AG09309 (cell line): ENCODE results near the gene OR3A2.
"Not testable (repeated sequence)": the region's sequence is repeated elsewhere in the genome, so short reads cannot be mapped to it uniquely, and the experiment has no call there.

Source experiments
- DNase-seq: peaks from one replicate; pipeline ENCODE4 v3.0.0-alpha.2; 2010; ENCODE audit warnings: low read depth
- H3K4me3 ChIP-seq: 2 replicates; pipeline ENCODE4 v1.5.1; 2011; ENCODE audit warnings: mild to moderate bottlenecking, low read depth, low read length, moderate library complexity; ENCODE audit not compliant: control insufficient read depth
- CTCF ChIP-seq: IDR thresholded peaks from 2 replicates; pipeline ENCODE4 v1.5.1; 2011; ENCODE audit warnings: mild to moderate bottlenecking, low read depth, low read length, inconsistent platforms; ENCODE audit not compliant: insufficient read depth, control insufficient read depth; ENCODE audit errors: missing control alignments

OR3A2 gene

GRCh38 chr17:3282901-3283300 is 103.2 kb downstream of the OR3A2 start:
- TF ChIP-seq CTCF = no peak
- no peak overlapping the region for H3K4me3 ChIP-seq
- no peak for DNase-seq

GRCh38 chr17:3276126-3276525 is 110.0 kb downstream of the OR3A2 start:
- H3K4me3 ChIP-seq = no peak overlapping the region
- DNase-seq = no peak
- TF ChIP-seq CTCF = no peak

- TF ChIP-seq CTCF = no peak
- H3K4me3 ChIP-seq = no peak overlapping the region
- DNase-seq = no peak
These were observed 114.8 kb downstream of the OR3A2 start for GRCh38 chr17:3271072-3271848.

GRCh38 chr17:3260600-3260999 is 125.5 kb downstream of the OR3A2 start:
- no peak for DNase-seq
- TF ChIP-seq CTCF = no peak
- H3K4me3 ChIP-seq = no peak overlapping the region

GRCh38 chr17:3260163-3260562 is 125.9 kb downstream of the OR3A2 start:
- DNase-seq = no peak
- no peak for TF ChIP-seq CTCF
- no peak overlapping the region for H3K4me3 ChIP-seq

- no peak for DNase-seq
- H3K4me3 ChIP-seq = no peak overlapping the region
- no peak for TF ChIP-seq CTCF
These were observed 129.5 kb downstream of the OR3A2 start for GRCh38 chr17:3256575-3256974.

- not testable (repeated sequence) for DNase-seq, H3K4me3 ChIP-seq
These were observed 137.1 kb downstream of the OR3A2 start for GRCh38 chr17:3249013-3249412.

- not testable (repeated sequence) for DNase-seq, H3K4me3 ChIP-seq
These were observed 141.3 kb downstream of the OR3A2 start for GRCh38 chr17:3244841-3245240.

- not testable (repeated sequence) for DNase-seq, H3K4me3 ChIP-seq
These were observed 145.1 kb downstream of the OR3A2 start for GRCh38 chr17:3241044-3241443.

- DNase-seq, H3K4me3 ChIP-seq: not testable (repeated sequence)
These were observed 147.4 kb downstream of the OR3A2 start for GRCh38 chr17:3238685-3239084.

- not testable (repeated sequence) for DNase-seq, H3K4me3 ChIP-seq
These were observed 153.8 kb downstream of the OR3A2 start for GRCh38 chr17:3232300-3232699.
